ENCODE results near the gene UGT1A7.

UGT1A7 gene

DNA sequence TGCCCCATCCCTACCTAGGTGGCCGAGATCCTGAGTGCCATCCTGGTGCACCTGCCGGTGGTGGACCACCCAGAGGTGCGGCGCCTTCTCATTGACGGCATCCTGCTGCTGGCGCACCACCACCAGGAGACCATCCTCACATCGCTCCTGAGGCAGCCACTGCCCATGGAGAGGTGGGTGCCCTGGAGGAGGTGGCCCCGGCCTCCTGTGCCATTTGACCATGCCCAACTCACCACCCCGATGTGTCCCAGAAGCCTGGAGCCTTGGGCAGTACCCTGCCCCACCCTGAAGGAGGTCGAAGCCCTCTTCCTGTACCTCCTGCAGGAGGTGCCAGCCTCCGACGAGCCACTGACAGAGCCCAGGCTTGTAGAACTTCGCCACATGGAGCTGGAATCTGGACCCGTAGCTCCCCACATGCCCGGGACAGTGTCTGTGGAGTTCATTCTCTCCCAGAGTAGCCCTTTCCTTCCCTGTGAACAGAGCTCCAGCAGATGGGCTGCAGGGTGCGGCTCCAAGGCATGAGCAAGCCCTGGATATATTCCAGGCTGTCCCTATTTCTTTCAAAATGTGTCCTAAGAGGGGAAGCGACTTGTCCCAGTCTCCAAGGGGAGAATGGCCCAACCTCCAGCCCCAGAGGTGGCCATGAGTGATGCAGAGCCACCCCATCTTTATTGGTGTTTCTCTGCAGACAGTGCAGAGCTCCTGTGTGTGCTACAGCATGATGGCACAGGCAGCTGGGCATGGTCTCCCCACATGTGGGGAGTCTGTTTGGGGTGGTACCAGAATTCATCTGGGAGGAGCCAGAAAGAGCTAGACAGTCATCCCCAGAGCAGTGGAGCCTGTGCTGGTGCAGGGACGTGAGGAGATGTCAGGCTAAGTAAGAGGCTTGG lies 138.4 kb downstream of the UGT1A7 start:
- DNase-seq = no peak

DNA sequence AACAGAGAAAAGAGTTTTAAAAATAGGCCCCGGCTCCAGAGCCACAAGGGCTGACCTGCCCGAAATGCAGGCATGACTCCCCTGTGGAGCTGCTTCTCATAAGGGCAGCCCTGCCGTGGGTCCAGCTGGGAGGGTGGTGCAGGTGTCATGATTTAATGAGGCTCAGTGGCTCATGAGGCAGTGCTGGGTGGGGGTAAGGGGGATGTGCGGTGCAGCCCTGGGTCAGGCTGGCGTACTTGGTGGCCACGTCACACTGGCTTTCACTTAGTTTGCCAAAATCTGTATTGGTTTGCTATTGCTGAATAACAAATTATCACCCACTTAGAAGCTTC lies 139.0 kb downstream of the UGT1A7 start:
- no peak for DNase-seq

DNA sequence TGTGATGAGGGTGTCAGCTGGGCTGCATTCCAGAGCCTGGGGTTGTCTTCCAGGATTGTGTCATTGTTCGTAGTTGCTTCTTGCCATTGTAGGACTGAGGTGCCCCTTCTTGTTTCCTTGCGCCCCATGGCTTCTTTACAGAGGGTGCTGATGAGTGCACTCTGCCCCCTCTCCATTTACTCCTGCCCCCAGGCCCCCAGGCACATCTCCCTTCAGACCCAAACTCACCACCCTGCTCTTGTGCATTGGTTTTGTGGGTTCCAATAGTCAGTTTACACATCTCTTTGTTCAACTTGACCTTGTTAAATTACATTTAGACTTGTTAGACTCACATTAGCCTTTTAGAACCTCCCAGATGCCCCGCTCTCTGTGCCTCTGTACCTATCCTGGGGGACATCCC lies 139.5 kb downstream of the UGT1A7 start:
- no peak for DNase-seq

DNA sequence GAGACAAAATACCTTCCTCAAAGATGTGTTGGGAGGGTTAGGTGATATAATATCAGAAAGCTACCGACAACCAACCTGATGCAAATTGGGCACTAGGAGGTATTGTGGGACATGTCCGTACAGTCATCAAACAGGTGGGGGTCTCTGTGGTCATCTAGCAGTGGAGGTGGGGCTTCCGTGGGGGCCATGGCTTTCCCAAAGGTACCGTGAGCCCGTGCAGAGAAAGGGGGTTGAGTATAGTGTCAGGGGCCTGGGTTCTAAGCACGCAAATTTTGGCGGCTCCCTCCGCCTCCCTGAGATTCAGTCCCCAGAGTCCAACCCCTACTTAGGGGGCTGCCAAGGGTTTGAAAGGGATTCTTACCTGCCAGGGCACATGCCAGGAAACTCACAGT lies 140.0 kb downstream of the UGT1A7 start:
- no peak for DNase-seq

DNA sequence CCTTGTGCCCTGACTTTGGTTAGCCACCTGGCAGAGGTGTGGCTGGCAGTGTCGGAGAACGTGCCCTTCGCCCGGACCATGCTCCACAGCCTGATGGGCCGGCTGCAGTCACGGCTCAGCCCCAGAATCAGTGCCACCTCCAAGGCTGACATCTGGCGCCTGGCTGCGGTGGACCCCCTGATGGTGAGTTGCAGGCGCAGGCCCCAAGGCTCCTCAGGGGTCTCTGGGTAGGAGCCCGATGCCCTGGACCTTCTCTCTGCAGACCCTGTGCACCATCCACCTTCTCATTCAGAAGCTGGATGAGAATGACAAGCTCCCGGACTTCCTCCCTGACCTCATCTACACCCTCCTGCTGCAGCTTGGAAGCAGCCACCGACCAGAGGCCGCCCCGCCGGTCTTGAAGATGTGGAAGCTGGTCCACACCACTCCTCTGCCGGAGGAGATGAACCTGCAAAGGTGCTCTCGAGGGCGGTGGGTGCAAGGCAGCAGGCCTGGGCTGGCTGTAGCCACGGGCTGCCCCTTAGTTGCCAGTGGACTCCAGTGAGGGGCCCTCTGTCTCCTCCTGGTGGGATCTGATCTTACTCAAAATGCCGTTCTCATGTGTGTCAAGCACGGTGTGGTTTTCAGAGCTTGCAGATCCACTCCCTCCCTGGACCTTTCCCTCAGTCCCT lies 140.5 kb downstream of the UGT1A7 start:
- no peak for DNase-seq

All from CD4-positive, alpha-beta T cell treated with Interleukin-21 for 1 hour (primary cell).